ENCODE measurements around the gene GPR152.

- TF ChIP-seq CTCF (IDR thresholded peaks at IDR 0.05; ENCODE audit: insufficient read depth, low read depth, low read length) (no peak), EZH2 (IDR thresholded peaks at IDR 0.05; ENCODE audit: insufficient read depth, low read length) (no peak)
Observed at GRCh38 chr11:67421430-67422031, 31.0 kb downstream of the GPR152 start.
